OCI-LY7 (cell line): Measurements from ENCODE around the gene CAPN9.

Source experiments
- EZH2phosphoT487 ChIP-seq: fragments of 200-600 bp; sonication (generic); IDR thresholded peaks from 2 replicates; pipeline ENCODE4 v1.6.1; 2018; ENCODE audit warnings: low read depth, borderline replicate concordance, mild to moderate bottlenecking, mixed run types, antibody characterized with exemption, low read length, moderate library complexity, mixed read lengths
- TF ChIP-seq, protein P1 (sequence below): fragments of 200-600 bp; sonication (generic); conservative IDR thresholded peaks from 2 replicates; pipeline ENCODE4 v1.5.1; 2014; ENCODE audit warnings: mild to moderate bottlenecking, antibody characterized with exemption, low read length, moderate library complexity, mixed read lengths

- TF ChIP-seq, protein P1, sequence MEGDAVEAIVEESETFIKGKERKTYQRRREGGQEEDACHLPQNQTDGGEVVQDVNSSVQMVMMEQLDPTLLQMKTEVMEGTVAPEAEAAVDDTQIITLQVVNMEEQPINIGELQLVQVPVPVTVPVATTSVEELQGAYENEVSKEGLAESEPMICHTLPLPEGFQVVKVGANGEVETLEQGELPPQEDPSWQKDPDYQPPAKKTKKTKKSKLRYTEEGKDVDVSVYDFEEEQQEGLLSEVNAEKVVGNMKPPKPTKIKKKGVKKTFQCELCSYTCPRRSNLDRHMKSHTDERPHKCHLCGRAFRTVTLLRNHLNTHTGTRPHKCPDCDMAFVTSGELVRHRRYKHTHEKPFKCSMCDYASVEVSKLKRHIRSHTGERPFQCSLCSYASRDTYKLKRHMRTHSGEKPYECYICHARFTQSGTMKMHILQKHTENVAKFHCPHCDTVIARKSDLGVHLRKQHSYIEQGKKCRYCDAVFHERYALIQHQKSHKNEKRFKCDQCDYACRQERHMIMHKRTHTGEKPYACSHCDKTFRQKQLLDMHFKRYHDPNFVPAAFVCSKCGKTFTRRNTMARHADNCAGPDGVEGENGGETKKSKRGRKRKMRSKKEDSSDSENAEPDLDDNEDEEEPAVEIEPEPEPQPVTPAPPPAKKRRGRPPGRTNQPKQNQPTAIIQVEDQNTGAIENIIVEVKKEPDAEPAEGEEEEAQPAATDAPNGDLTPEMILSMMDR = no peak
- TF ChIP-seq EZH2phosphoT487 = no peak
Measured at GRCh38 chr1:230728710-230729392, 18.3 kb upstream of the CAPN9 start.
